K562 (cell line): ENCODE measurements around the gene TGFB2. TPM values are rescaled to one million over a fixed set of nuclear protein-coding genes. Genes with fewer than 3 reads are reported as not detected.

Experiments used
- BACH1 ChIP-seq: fragments of 200-800 bp; sonication (Bioruptor generic); IDR thresholded peaks from 2 replicates; pipeline ENCODE4 v1.6.1; 2016; ENCODE audit warnings: missing genetic modification characterization, missing compliant biosample characterization
- CHD4 ChIP-seq: fragments of 200-600 bp; sonication (generic); IDR thresholded peaks from 3 replicates; pipeline ENCODE4 v1.6.1; 2012; ENCODE audit warnings: low read depth, mild to moderate bottlenecking, mixed read lengths, low read length, inconsistent platforms; ENCODE audit not compliant: insufficient read depth, insufficient replicate concordance, poor library complexity, severe bottlenecking
- ETS2 ChIP-seq: IDR thresholded peaks from 2 replicates; pipeline ENCODE4 v1.6.1; 2016; ENCODE audit warnings: borderline replicate concordance, missing genetic modification characterization, mild to moderate bottlenecking, moderate library complexity, missing compliant biosample characterization; ENCODE audit not compliant: poor library complexity, severe bottlenecking
- KAT2B ChIP-seq: IDR thresholded peaks from one replicate; pipeline ENCODE4 v1.6.1; 2012; ENCODE audit warnings: low read depth, mild to moderate bottlenecking, control low read depth, inconsistent platforms, low read length, moderate library complexity
- POLR2G ChIP-seq: fragments of 200-400 bp; formaldehyde crosslinking; IDR thresholded peaks from 2 replicates; pipeline ENCODE4 v1.6.1; 2017; ENCODE audit warnings: low read depth, mild to moderate bottlenecking, antibody characterized with exemption, low read length, moderate library complexity
- SUPT5H ChIP-seq: fragments of 450-650 bp; IDR thresholded peaks from 2 replicates; pipeline ENCODE4 v1.6.1; 2016
- ZNF324 ChIP-seq: fragments of 250-450 bp; sonication (Bioruptor Pico); IDR thresholded peaks from 2 replicates; pipeline ENCODE4 v1.4.0; 2020; ENCODE audit warnings: mild to moderate bottlenecking
- ZNF766 ChIP-seq: fragments of 200-800 bp; sonication (Bioruptor generic); conservative IDR thresholded peaks from 2 replicates; pipeline ENCODE4 v1.6.1; 2016; ENCODE audit warnings: missing genetic modification characterization, missing compliant biosample characterization
- polyA plus RNA-seq, 8 experiments: library from polyadenylated mRNA; depleted of rRNA in 4 of 8; stranded (reverse) in 5 of 8; unstranded in 3 of 8; fragments of >200 nt; fragmentation: Nextera tagmentation in 2 of 8; fragmentation: Illumina TruSeq in 1 of 8; extraction: Ambion mirVana in 2 of 8; extraction: Trizol in 1 of 8; gene quantifications; 2 replicates each; pipeline versions ENCODE4 v1.2.1 to v1.2.3, GENCODE V29; 2011 to 2014; ENCODE audit warnings: inconsistent platforms in 1 of 8, missing spikeins in 1 of 8
- total RNA-seq, 7 experiments: library from RNA; depleted of rRNA in 6 of 7; stranded (reverse); fragments of >200 nt in 6 of 7; fragmentation: Illumina TruSeq in 2 of 7; extraction: Trizol in 2 of 7; gene quantifications; 2 replicates each; pipeline versions ENCODE4 v1.2.1 to v1.2.3, GENCODE V29; 2011 to 2021; ENCODE audit warnings: low replicate concordance in 1 of 7
- TF ChIP-seq, protein P1 (sequence below), 2 experiments: IDR thresholded peaks; 2 replicates each; pipeline ENCODE4 v1.6.1; 2012; ENCODE audit warnings: improper control_type of control experiment in 2 of 2, low read depth in 2 of 2, low read length in 2 of 2, borderline replicate concordance in 1 of 2
- TF ChIP-seq, protein P2 (sequence below), 2 experiments: fragments of 450-650 bp; IDR thresholded peaks; 2 replicates each; pipeline ENCODE4 v1.6.1; 2016; ENCODE audit warnings: mild to moderate bottlenecking in 2 of 2, borderline replicate concordance in 1 of 2, low read depth in 1 of 2, moderate library complexity in 1 of 2

The TGFB2 gene
- total and polyA plus RNA-seq, 9 of the 15 experiments (the other 6 are each of a cell fraction or from before 2014, with no cell fraction given), result 0.03 to 0.41 (median 0.11) TPM; not detected in 3

DNA sequence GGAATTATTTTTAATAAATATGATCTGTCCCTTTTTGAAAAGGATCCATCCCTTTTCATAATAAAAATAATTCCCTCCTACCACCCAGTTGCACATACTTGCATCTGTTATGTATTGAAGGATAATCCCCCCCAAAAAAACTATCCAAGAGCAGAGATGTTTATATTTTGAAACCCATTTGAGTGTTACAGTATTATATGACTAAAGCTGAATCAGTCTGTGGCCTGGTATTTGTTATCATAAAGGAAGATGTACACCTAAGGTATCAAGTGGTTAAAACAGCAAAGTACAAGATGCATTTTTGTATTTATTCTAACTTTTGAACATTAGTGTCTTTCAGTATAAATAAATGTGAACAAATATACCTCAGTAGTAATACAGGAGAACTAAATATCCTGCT is 12.7 kb upstream of the TGFB2 start (continued):
- TF ChIP-seq, protein P1, sequence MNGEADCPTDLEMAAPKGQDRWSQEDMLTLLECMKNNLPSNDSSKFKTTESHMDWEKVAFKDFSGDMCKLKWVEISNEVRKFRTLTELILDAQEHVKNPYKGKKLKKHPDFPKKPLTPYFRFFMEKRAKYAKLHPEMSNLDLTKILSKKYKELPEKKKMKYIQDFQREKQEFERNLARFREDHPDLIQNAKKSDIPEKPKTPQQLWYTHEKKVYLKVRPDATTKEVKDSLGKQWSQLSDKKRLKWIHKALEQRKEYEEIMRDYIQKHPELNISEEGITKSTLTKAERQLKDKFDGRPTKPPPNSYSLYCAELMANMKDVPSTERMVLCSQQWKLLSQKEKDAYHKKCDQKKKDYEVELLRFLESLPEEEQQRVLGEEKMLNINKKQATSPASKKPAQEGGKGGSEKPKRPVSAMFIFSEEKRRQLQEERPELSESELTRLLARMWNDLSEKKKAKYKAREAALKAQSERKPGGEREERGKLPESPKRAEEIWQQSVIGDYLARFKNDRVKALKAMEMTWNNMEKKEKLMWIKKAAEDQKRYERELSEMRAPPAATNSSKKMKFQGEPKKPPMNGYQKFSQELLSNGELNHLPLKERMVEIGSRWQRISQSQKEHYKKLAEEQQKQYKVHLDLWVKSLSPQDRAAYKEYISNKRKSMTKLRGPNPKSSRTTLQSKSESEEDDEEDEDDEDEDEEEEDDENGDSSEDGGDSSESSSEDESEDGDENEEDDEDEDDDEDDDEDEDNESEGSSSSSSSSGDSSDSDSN (IDR thresholded peaks at IDR 0.05; ENCODE audit: borderline replicate concordance in 1 of 2, low read depth in 2 of 2, low read length in 2 of 2), result no peak
- no peak for TF ChIP-seq CHD4
- TF ChIP-seq BACH1 (tag), result no peak
- no peak for TF ChIP-seq ZNF766 (CRISPR knock-in tag)
- TF ChIP-seq POLR2G, result no peak
- TF ChIP-seq ZNF324 (CRISPR knock-in tag), result no peak
- TF ChIP-seq, protein P2, sequence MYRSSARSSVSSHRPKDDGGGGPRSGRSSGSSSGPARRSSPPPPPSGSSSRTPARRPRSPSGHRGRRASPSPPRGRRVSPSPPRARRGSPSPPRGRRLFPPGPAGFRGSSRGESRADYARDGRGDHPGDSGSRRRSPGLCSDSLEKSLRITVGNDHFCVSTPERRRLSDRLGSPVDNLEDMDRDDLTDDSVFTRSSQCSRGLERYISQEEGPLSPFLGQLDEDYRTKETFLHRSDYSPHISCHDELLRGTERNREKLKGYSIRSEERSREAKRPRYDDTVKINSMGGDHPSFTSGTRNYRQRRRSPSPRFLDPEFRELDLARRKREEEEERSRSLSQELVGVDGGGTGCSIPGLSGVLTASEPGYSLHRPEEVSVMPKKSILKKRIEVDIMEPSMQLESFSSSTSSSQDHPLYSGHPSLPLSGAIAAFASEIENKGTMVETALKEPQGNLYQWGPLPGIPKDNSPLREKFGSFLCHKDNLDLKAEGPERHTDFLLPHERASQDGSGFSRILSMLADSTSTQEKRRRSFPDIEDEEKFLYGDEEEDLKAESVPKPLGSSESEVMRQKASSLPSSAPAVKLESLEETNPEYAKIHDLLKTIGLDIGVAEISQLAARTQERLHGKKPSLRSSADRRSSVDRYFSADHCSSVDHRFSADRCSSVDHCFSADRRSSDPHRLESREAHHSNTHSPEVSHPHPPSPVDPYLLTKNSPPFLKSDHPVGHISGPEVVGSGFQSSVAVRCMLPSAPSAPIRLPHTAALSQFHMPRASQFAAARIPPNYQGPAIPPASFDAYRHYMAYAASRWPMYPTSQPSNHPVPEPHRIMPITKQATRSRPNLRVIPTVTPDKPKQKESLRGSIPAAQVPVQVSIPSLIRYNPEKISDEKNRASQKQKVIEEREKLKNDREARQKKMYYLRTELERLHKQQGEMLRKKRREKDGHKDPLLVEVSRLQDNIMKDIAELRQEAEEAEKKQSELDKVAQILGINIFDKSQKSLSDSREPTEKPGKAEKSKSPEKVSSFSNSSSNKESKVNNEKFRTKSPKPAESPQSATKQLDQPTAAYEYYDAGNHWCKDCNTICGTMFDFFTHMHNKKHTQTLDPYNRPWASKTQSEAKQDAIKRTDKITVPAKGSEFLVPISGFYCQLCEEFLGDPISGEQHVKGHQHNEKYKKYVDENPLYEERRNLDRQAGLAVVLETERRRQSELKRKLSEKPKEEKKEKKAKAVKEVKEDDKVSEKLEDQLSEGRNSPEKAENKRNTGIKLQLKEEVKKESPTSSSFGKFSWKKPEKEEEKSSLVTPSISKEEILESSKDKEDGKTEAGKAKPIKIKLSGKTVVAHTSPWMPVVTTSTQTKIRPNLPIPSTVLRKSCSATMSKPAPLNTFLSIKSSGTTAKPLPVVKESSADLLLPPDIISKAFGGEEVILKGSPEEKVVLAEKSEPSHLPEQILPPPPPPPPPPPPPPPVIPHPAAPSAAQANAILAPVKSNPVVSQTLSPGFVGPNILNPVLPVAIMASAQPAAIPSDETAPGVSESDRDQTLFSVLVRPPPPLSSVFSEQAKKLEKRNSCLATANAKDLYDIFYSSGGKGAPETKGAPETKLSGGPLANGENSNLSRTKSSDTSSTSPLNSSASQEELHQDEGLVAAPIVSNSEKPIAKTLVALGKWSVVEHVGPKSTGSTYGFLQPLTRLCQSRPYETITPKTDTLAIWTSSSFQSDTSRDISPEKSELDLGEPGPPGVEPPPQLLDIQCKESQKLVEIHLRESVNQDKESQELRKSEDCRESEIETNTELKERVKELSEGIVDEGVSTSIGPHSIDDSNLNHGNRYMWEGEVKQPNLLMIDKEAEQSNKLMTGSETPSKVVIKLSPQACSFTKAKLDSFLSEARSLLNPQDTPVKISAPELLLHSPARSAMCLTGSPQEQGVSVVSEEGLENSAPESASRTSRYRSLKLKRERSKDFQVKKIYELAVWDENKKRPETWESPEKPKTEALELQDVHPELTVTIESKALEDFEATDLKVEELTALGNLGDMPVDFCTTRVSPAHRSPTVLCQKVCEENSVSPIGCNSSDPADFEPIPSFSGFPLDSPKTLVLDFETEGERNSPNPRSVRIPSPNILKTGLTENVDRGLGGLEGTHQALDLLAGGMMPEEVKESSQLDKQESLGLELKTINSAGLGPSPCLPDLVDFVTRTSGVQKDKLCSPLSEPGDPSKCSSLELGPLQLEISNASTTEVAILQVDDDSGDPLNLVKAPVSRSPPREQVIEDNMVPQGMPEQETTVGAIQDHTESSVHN (IDR thresholded peaks at IDR 0.05; ENCODE audit: borderline replicate concordance in 1 of 2, low read depth in 1 of 2), result no peak
- TF ChIP-seq KAT2B, result no peak
- TF ChIP-seq ETS2 (tag), result no peak
- TF ChIP-seq SUPT5H, result no peak
